Left kidney (tissue), 2 donors: ENCODE results near the gene TSPYL2. TPM values are rescaled to one million over a fixed set of nuclear protein-coding genes. Genes with fewer than 3 reads are reported as not detected.

Experiments used
- DNase-seq: peaks from one replicate; pipeline ENCODE4 v3.0.0-alpha.2; 2013
- polyA plus RNA-seq: library from polyadenylated mRNA; unstranded; fragments of 120-200 nt; gene quantifications from one replicate; pipeline ENCODE4 v1.2.1, GENCODE V29; 2013; ENCODE audit not compliant: insufficient read length

The TSPYL2 gene
- polyA plus RNA-seq, 1 donor: 41.7 TPM

GRCh38 chrX:53077207-53078197 is 4.7 kb upstream of the TSPYL2 start:
- no peak for DNase-seq

GRCh38 chrX:53078943-53079342 is 3.2 kb upstream of the TSPYL2 start:
- no peak for DNase-seq

- DNase-seq: no peak
These were observed 1.3 kb upstream of the TSPYL2 start for GRCh38 chrX:53080628-53081580.

- DNase-seq: no peak
These were observed 828 bp downstream of the TSPYL2 start for GRCh38 chrX:53082773-53083616.

GRCh38 chrX:53084043-53084570 is 1.9 kb downstream of the TSPYL2 start:
- no peak for DNase-seq

- DNase-seq: no peak
These were observed 2.7 kb downstream of the TSPYL2 start for GRCh38 chrX:53084863-53085262.

- no peak for DNase-seq
These were observed 3.6 kb downstream of the TSPYL2 start for GRCh38 chrX:53085661-53086229.

GRCh38 chrX:53086464-53086863 is 4.3 kb downstream of the TSPYL2 start:
- no peak for DNase-seq

- DNase-seq: no peak
These were observed 5.2 kb downstream of the TSPYL2 start for GRCh38 chrX:53087388-53087831.

- DNase-seq: peak; percentile 66
These were observed 6.2 kb downstream of the TSPYL2 start for GRCh38 chrX:53088136-53088974.

- DNase-seq: no peak
These were observed 7.2 kb downstream of the TSPYL2 start for GRCh38 chrX:53089224-53089842.

- DNase-seq: no peak
These were observed 7.8 kb downstream of the TSPYL2 start for GRCh38 chrX:53089925-53090324.

- DNase-seq: no peak
These were observed 9.2 kb downstream of the TSPYL2 start for GRCh38 chrX:53091354-53091753.

- DNase-seq: no peak
These were observed 11.0 kb downstream of the TSPYL2 start for GRCh38 chrX:53093177-53093655.

GRCh38 chrX:53093748-53094581 is 11.8 kb downstream of the TSPYL2 start, which contains the start of gene KANTR:
TSS of gene KANTR (plus strand) at chrX:53094142. CDS start at chrX:53124273, 30,131 bp downstream.
- peak; percentile 93 for DNase-seq

GRCh38 chrX:53094582-53094905 is 12.4 kb downstream of the TSPYL2 start:
- DNase-seq: no peak

- DNase-seq: no peak
These were observed 13.6 kb downstream of the TSPYL2 start for GRCh38 chrX:53095796-53096195.

GRCh38 chrX:53114864-53115549 is 32.8 kb downstream of the TSPYL2 start:
- no peak for DNase-seq
